ENCODE results near the gene DEPDC5. TPM values are rescaled to one million over a fixed set of nuclear protein-coding genes. Genes with fewer than 3 reads are reported as not detected.

DEPDC5 gene
- total and polyA plus RNA-seq, 2 donors (not counting 1 experiment from before 2014, with no cell fraction given), result 35.5 to 124 TPM

DNA sequence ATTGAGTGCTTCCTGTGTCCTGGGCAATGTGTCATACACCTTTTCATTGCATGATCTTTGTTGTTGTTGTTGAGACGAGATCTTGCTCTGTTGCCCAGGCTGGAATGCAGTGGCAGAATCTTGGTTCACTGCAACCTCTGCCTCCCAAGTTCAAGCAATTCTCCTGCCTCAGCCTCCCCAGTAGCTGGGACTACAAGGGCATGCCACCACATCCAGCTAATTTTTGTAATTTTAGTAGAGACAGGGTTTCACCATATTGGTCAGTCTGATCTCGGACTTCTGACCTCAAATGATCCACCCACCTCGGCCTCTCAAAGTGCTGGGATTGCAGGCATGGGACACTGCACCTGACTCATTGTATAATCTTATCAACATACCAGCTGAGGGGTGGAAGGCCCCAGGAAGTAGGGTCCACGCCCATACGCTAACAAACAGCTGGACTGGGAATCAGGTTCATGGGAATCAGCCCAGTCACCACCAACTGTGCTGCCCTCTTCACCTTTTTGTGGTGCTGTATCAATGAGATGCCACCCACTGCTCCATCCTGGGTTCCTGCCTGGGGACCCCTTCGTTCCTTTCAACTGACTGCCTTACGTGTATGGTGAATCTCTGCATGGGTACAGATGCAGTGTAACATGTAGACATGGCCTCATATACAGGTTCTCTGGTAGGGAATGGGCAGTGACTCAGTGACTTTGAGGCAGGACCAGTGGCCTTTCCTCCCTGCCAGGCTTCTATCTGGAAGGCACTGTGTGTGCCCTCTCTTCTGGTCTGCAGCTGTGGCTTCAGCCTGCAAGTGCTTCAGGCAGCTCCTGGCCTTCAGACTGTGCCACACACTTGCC, 158.0 kb downstream of the DEPDC5 start:
- no peak overlapping the region for H2AFZ ChIP-seq (ENCODE audit: insufficient read depth, low read depth, low read length, poor library complexity, severe bottlenecking)
- H3K4me2 ChIP-seq (replicated peaks; ENCODE audit: low read depth, low read length, poor library complexity, severe bottlenecking), result no peak overlapping the region
- H3K4me3 ChIP-seq (ENCODE audit: control extremely low read depth in 1 of 5, extremely low read depth in 1 of 5, insufficient read depth in 1 of 5, low read depth in 2 of 5, low read length in 4 of 5), result no peak overlapping the region
- intact Hi-C loops (cut with micrococcal nuclease), result no loop called here
- H3K79me2 ChIP-seq (ENCODE audit: control insufficient read depth, insufficient read depth, low read length), result no peaks in the 10 kb centered on the region
- no peak for TF ChIP-seq EZH2 (IDR thresholded peaks at IDR 0.05; ENCODE audit: borderline replicate concordance, insufficient read depth, low read depth, low read length, poor library complexity, severe bottlenecking)
- TF ChIP-seq, protein P1, sequence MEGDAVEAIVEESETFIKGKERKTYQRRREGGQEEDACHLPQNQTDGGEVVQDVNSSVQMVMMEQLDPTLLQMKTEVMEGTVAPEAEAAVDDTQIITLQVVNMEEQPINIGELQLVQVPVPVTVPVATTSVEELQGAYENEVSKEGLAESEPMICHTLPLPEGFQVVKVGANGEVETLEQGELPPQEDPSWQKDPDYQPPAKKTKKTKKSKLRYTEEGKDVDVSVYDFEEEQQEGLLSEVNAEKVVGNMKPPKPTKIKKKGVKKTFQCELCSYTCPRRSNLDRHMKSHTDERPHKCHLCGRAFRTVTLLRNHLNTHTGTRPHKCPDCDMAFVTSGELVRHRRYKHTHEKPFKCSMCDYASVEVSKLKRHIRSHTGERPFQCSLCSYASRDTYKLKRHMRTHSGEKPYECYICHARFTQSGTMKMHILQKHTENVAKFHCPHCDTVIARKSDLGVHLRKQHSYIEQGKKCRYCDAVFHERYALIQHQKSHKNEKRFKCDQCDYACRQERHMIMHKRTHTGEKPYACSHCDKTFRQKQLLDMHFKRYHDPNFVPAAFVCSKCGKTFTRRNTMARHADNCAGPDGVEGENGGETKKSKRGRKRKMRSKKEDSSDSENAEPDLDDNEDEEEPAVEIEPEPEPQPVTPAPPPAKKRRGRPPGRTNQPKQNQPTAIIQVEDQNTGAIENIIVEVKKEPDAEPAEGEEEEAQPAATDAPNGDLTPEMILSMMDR (IDR thresholded peaks at IDR 0.05), result no peak
- H3K4me1 ChIP-seq (ENCODE audit: control insufficient read depth in 2 of 2, insufficient read depth in 2 of 2, low read length in 2 of 2), result peaks cover 3% of the 10 kb centered on the region in 2 donors
- H3K36me3 ChIP-seq (replicated peaks in 1 of 2; ENCODE audit: control extremely low read depth in 1 of 2, control insufficient read depth in 1 of 2, extremely low read depth in 1 of 2, insufficient read depth in 2 of 2, low read length in 1 of 2), result peaks cover 4 to 18% of the 10 kb centered on the region in 2 experiments
- H3K27me3 Mint-ChIP-seq, result no peaks in the 10 kb centered on the region
- peak overlapping the region; percentile 20 for H3K27ac Mint-ChIP-seq
- ChIA-PET CTCF (interaction anchor here (1.1 kb wide), 1 partner anchor 36 kb away, joined by 3 read pairs; no protein-coding TSS in a partner anchor), POLR2A (no interaction called here)
- H3K4me1 Mint-ChIP-seq, result peaks cover 4% of the 10 kb centered on the region
- no peaks in the 10 kb centered on the region for H3K9me3 ChIP-seq (ENCODE audit: control extremely low read depth in 1 of 3, control insufficient read depth in 2 of 3, insufficient read depth in 1 of 3, low read length in 2 of 3)
- H3K27ac ChIP-seq (ENCODE audit: low read length in 2 of 2), result no peak overlapping the region
- DNase-seq (no peak), ATAC-seq (ENCODE audit: low read depth) (no peak)
- no peaks in the 10 kb centered on the region for H3K9me3 Mint-ChIP-seq (ENCODE audit: insufficient read depth)
- no peak overlapping the region for H3K9ac ChIP-seq (ENCODE audit: low read length)
- H3K27me3 ChIP-seq (replicated peaks in 1 of 4; ENCODE audit: control extremely low read depth in 1 of 4, control insufficient read depth in 3 of 4, insufficient read depth in 4 of 4, low read length in 3 of 4), result no peaks in the 10 kb centered on the region
- H4K20me1 ChIP-seq (ENCODE audit: control insufficient read depth, insufficient read depth, low read length, poor library complexity, severe bottlenecking), result no peaks in the 10 kb centered on the region
- 98% methylated on average over 5 of the region's 7 CpGs for WGBS (ENCODE audit: insufficient coverage)
- H3K4me3 Mint-ChIP-seq, result no peak overlapping the region

DNA sequence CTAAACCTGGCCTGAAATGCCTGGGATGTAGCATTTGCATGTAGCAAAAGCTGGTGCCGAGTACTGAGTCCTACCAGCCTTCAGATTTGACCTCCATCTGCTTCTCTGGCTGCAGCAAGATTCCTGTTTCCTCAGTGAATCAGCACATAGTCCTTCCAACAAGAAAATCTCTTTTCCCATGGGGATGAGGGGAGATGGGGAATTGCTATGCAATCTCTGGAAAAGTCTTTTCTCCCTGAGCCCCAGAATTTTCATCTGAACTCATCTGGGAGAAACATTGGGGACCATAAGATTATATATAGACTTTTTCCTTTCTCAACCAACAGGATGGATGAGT, 158.6 kb downstream of the DEPDC5 start:
- Mint-ChIP-seq H3K27ac (no peak overlapping the region), H3K9me3 (ENCODE audit: insufficient read depth) (no peaks in the 10 kb centered on the region), H3K4me1 (peaks cover 10% of the 10 kb centered on the region), H3K27me3 (no peaks in the 10 kb centered on the region), H3K4me3 (no peak overlapping the region)
- TF ChIP-seq, protein P1 (IDR thresholded peaks at IDR 0.05), result no peak
- TF ChIP-seq EZH2 (IDR thresholded peaks at IDR 0.05; ENCODE audit: borderline replicate concordance, insufficient read depth, low read depth, low read length, poor library complexity, severe bottlenecking), result no peak
- no peak for ATAC-seq (ENCODE audit: low read depth)
- no peaks in the 10 kb centered on the region for H3K27me3 ChIP-seq (replicated peaks in 1 of 4; ENCODE audit: control extremely low read depth in 1 of 4, control insufficient read depth in 3 of 4, insufficient read depth in 4 of 4, low read length in 3 of 4)
- 88% methylated on average over 1 of the region's 1 CpG for WGBS (ENCODE audit: insufficient coverage)
- H3K79me2 ChIP-seq (ENCODE audit: control insufficient read depth, insufficient read depth, low read length), result no peaks in the 10 kb centered on the region
- intact Hi-C loops (cut with micrococcal nuclease), result no loop called here
- H3K4me1 ChIP-seq (ENCODE audit: control insufficient read depth in 2 of 2, insufficient read depth in 2 of 2, low read length in 2 of 2), result peaks cover 9% of the 10 kb centered on the region in 2 donors
- POLR2A ChIA-PET, result interaction anchor here (0.6 kb wide), 1 partner anchor 29 kb away, joined by 5 read pairs; no protein-coding TSS in a partner anchor
- H3K9me3 ChIP-seq (ENCODE audit: control extremely low read depth in 1 of 3, control insufficient read depth in 2 of 3, insufficient read depth in 1 of 3, low read length in 2 of 3), result no peaks in the 10 kb centered on the region
- H4K20me1 ChIP-seq (ENCODE audit: control insufficient read depth, insufficient read depth, low read length, poor library complexity, severe bottlenecking), result no peaks in the 10 kb centered on the region
- no peak for DNase-seq
- H3K27ac ChIP-seq (ENCODE audit: low read length in 2 of 2), result no peak overlapping the region
- H2AFZ ChIP-seq (ENCODE audit: insufficient read depth, low read depth, low read length, poor library complexity, severe bottlenecking), result no peak overlapping the region
- no peak overlapping the region for H3K4me3 ChIP-seq (ENCODE audit: control extremely low read depth in 1 of 5, extremely low read depth in 1 of 5, insufficient read depth in 1 of 5, low read depth in 2 of 5, low read length in 4 of 5)
- CTCF ChIA-PET, result no interaction called here
- no peak overlapping the region for H3K9ac ChIP-seq (ENCODE audit: low read length)
- peaks cover 4 to 18% of the 10 kb centered on the region in 2 experiments for H3K36me3 ChIP-seq (replicated peaks in 1 of 2; ENCODE audit: control extremely low read depth in 1 of 2, control insufficient read depth in 1 of 2, extremely low read depth in 1 of 2, insufficient read depth in 2 of 2, low read length in 1 of 2)
- H3K4me2 ChIP-seq (replicated peaks; ENCODE audit: low read depth, low read length, poor library complexity, severe bottlenecking), result no peak overlapping the region

Data from B cell (primary cell).